Tibial artery (tissue), 4 donors: Measurements from ENCODE around the gene PERCC1.

ENCODE experiments used
- DNase-seq, 2 donors: peaks; one replicate each; pipeline ENCODE4 v3.0.0-alpha.2; 2019
- H3K27ac ChIP-seq, 2 donors: fragments of 200-600 bp; sonication (generic) in 1 of 2; 1 replicate in 1 of 2; 2 replicates in 1 of 2; pipeline ENCODE4 v1.5.1; 2018 to 2019; ENCODE audit warnings: mild to moderate bottlenecking in 1 of 2
- H3K27me3 ChIP-seq, 2 donors: fragments of 200-600 bp; sonication (generic) in 1 of 2; one replicate each; pipeline versions ENCODE4 v1.5.1 to v1.6.0; 2016 to 2019
- H3K36me3 ChIP-seq, 3 donors: fragments of 200-600 bp; sonication (generic) in 2 of 3; one replicate each; pipeline ENCODE4 v1.5.1; 2016 to 2019; ENCODE audit warnings: mild to moderate bottlenecking in 2 of 3
- H3K4me1 ChIP-seq, 4 donors: fragments of 200-600 bp; sonication (generic) in 2 of 4; 1 replicate in 3 of 4; 2 replicates in 1 of 4; pipeline ENCODE4 v1.5.1; 2016 to 2019
- H3K4me3 ChIP-seq, 2 donors: fragments of 200-600 bp; sonication (generic) in 1 of 2; 1 replicate in 1 of 2; 2 replicates in 1 of 2; pipeline ENCODE4 v1.5.1; 2018 to 2019; ENCODE audit warnings: mild to moderate bottlenecking in 2 of 2
- H3K9me3 ChIP-seq, 3 donors: fragments of 200-600 bp; sonication (generic) in 1 of 3; one replicate each; pipeline ENCODE4 v1.5.1; 2016 to 2019
- intact Hi-C: fragments of 100-400 bp; cut with DNase I; formaldehyde crosslinking; loops from one replicate; pipeline ENCODE4 v1.15.0; 2023; ENCODE audit warnings: low total_unique reads
- TF ChIP-seq, protein P1 (sequence below), 2 experiments: fragments of 200-600 bp in 1 of 2; fragments of 450-650 bp in 1 of 2; IDR thresholded peaks; one replicate each; pipeline ENCODE4 v1.5.1; 2017 to 2019; ENCODE audit warnings: antibody characterized with exemption in 2 of 2, mild to moderate bottlenecking in 1 of 2, moderate library complexity in 1 of 2

The PERCC1 gene

DNA sequence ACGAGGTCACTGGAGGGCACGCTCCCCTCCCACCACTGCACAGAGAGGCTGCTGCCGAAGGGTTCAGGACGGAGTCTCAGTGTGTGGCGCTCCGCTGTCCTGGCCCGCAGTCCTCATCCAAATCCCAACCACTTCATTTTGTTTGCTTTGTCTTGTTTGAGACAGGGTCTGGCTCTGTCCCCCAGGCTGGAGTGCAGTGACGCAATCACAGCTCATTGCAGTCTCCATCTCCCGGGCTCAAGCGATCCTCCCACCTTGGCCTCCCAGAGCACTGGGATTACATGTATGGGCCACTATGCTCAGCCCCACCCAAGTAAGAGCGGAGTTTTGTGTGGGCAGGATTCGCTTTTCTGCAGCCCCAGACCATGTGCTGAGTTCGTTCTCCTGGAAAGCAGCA is 29.1 kb upstream of the PERCC1 start:
- H3K27me3 ChIP-seq = no peaks in the 10 kb centered on the region
- no peaks in the 10 kb centered on the region for H3K9me3 ChIP-seq
- no peak overlapping the region for H3K4me3 ChIP-seq
- DNase-seq = no peak
- TF ChIP-seq, protein P1, sequence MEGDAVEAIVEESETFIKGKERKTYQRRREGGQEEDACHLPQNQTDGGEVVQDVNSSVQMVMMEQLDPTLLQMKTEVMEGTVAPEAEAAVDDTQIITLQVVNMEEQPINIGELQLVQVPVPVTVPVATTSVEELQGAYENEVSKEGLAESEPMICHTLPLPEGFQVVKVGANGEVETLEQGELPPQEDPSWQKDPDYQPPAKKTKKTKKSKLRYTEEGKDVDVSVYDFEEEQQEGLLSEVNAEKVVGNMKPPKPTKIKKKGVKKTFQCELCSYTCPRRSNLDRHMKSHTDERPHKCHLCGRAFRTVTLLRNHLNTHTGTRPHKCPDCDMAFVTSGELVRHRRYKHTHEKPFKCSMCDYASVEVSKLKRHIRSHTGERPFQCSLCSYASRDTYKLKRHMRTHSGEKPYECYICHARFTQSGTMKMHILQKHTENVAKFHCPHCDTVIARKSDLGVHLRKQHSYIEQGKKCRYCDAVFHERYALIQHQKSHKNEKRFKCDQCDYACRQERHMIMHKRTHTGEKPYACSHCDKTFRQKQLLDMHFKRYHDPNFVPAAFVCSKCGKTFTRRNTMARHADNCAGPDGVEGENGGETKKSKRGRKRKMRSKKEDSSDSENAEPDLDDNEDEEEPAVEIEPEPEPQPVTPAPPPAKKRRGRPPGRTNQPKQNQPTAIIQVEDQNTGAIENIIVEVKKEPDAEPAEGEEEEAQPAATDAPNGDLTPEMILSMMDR (IDR thresholded peaks at IDR 0.05) = no peak
- intact Hi-C loops = no loop called here
- H3K4me1 ChIP-seq = no peaks in the 10 kb centered on the region
- no peak overlapping the region for H3K27ac ChIP-seq
- peaks cover 40 to 92% (median 62%) of the 10 kb centered on the region in 3 donors for H3K36me3 ChIP-seq

DNA sequence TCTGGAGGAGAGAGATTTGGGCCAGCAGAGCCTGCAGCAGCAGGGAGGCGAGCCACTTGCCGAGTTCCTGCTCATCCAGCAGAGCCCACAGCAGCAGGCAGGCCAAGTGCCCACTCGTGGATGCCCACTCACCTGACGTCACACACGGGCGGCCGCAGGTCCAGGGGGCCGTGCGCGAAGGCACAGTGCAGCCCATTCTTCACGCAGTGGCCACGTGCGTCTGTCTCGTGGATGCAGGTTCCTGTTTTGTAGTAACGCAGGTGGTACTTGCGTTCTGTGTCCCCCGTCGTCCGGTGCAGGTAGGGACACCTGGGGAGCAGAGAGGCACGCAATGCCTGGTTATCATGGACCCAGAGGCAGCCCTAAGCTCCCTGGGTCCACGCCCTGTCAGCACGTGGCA is 27.8 kb upstream of the PERCC1 start:
- intact Hi-C loops = no loop called here
- TF ChIP-seq, protein P1 (IDR thresholded peaks at IDR 0.05) = no peak
- H3K27me3 ChIP-seq = no peaks in the 10 kb centered on the region

DNA sequence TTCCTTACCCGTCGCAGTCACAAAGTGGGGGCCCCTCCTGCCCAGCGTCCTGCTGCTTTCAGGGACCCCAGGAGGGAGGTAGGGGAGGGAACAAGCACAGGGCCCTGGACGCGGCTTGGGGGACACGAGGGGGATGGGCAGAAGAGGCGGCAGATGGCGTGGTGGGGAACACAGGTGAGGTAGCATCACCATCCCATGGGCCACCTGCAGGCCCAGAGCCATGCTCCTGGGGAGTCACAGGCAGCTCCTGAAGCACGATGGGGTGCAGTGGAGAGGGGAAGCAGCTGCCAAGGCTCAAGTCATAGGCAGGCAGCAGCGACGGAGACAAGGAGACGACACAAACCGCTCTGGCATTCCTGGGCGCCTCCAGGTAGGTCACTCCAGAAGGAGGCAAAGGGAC is 27.1 kb upstream of the PERCC1 start:
- no peak for DNase-seq
- Histone ChIP-seq H3K27ac (no peak overlapping the region), H3K36me3 (peaks cover 34 to 73% (median 49%) of the 10 kb centered on the region in 3 donors), H3K9me3 (no peaks in the 10 kb centered on the region), H3K4me3 (no peak overlapping the region), H3K27me3 (no peaks in the 10 kb centered on the region), H3K4me1 (peaks cover 0 to 17% (median 11%) of the 10 kb centered on the region in 4 donors)
- TF ChIP-seq, protein P1 (IDR thresholded peaks at IDR 0.05) = no peak
- intact Hi-C loops = no loop called here

More for the DNA sequence above, 27.8 kb upstream of the PERCC1 start:
- Histone ChIP-seq H3K9me3 (no peaks in the 10 kb centered on the region), H3K36me3 (peaks cover 40 to 80% (median 55%) of the 10 kb centered on the region in 3 donors), H3K4me1 (peaks cover 0 to 10% (median 6%) of the 10 kb centered on the region in 4 donors), H3K27ac (no peak overlapping the region), H3K4me3 (no peak overlapping the region)
- DNase-seq = no peak

DNA sequence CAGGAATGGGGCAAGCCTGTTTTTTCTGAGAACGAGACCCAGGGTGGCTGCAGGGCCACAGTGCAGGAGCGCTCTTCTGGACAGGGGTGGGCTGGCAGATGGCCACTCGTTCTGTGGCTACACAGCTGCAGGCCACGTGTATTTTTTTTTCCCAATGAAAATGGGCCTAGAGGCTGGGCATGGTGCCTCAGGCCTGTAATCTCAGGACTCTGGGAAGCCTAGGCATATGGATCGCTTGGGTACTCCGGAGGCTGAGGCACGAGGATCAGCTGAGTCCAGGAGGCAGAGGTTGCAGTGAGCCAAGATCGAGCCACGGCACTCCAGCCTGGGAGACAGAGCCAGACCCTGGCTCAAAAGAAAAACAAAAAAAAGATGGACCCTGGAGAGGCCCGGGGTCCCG is 23.1 kb upstream of the PERCC1 start:
- peaks cover 0 to 32% (median 20%) of the 10 kb centered on the region in 4 donors for H3K4me1 ChIP-seq
- H3K4me3 ChIP-seq = peak overlapping the region; percentile 50 to 52
- no peak for DNase-seq
- intact Hi-C loops = loop anchor here (2.0 kb wide), 1 partner anchor 25 kb away; no protein-coding TSS in a partner anchor
- H3K27me3 ChIP-seq = no peaks in the 10 kb centered on the region
- H3K27ac ChIP-seq = peak overlapping the region; percentile 47 to 81
- no peaks in the 10 kb centered on the region for H3K9me3 ChIP-seq
- peaks cover 4 to 61% (median 17%) of the 10 kb centered on the region in 3 donors for H3K36me3 ChIP-seq
- TF ChIP-seq, protein P1 (IDR thresholded peaks at IDR 0.05) = no peak

DNA sequence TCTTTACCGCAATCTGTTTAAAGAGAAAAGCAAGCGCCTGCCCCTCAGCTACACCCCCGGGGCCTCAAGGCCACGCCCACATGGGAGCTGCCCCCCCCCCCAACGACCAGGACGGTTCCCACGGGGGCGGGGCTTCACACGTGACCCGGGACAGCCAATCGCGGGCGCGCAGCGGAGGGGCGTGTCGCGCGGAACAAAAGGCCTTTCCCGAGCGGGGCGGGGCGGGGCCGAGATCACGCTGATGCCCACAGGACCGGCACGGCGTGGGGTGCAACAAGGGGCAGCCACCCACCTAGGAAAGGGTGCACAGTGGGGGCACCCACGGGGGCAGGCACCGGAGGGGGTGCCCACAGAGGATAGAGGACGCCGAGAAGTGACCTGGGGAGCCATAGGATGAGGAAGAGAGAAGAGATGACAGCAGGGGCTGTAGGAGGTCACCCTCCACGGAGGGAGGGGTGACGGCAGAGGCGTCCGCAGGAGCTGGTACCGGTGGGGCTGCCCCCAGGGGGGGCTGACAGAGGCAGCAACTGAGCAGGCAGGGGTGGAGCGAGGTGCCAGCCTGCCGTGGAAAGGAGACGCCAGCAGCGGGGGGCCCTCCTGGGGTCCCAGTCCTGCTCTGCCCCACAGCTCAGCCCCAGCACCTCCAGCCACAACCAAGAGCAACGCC is 22.6 kb upstream of the PERCC1 start:
- TF ChIP-seq, protein P1 (IDR thresholded peaks at IDR 0.05) = no peak
- peak overlapping the region; percentile 57 to 81 for H3K27ac ChIP-seq
- H3K4me3 ChIP-seq = peak overlapping the region; percentile 50 to 52
- H3K9me3 ChIP-seq = no peaks in the 10 kb centered on the region
- intact Hi-C loops = no loop called here
- H3K27me3 ChIP-seq = no peaks in the 10 kb centered on the region
- DNase-seq = peak; percentile 95 to 97
- H3K36me3 ChIP-seq = peaks cover 0 to 56% (median 12%) of the 10 kb centered on the region in 3 donors
- peaks cover 0 to 38% (median 20%) of the 10 kb centered on the region in 4 donors for H3K4me1 ChIP-seq
